Measurements from ENCODE around the gene CCL2. TPM values are rescaled to one million over a fixed set of nuclear protein-coding genes. Genes with fewer than 3 reads are reported as not detected.
A peak's percentile ranks its signal among the peaks of the same experiment; 100 is the strongest.

CCL2 gene
- polyA plus RNA-seq, 3 donors: 1.4 to 44.9 (median 17.7) TPM

GRCh38 chr17:34251186-34251585, 3.9 kb upstream of the CCL2 start:
- Histone ChIP-seq H3K4me3 (replicated peaks in 1 of 3; ENCODE audit: low read depth in 2 of 3, low read length in 3 of 3) (no peak overlapping the region), H3K79me2 (ENCODE audit: insufficient read depth, low read length) (no peaks in the 10 kb centered on the region), H3K27me3 (ENCODE audit: control insufficient read depth in 2 of 2, insufficient read depth in 2 of 2, low read length in 2 of 2) (no peaks in the 10 kb centered on the region), H3K9ac (ENCODE audit: insufficient read depth, low read length, poor library complexity, severe bottlenecking) (no peak overlapping the region), H2AFZ (ENCODE audit: insufficient read depth, low read depth, low read length, poor library complexity, severe bottlenecking) (no peak overlapping the region), H3K4me2 (replicated peaks; ENCODE audit: extremely low read depth, low read length, poor library complexity, severe bottlenecking) (no peak overlapping the region), H3K4me1 (ENCODE audit: control insufficient read depth in 1 of 2, insufficient read depth in 2 of 2, low read length in 2 of 2) (peaks cover 82 to 85% of the 10 kb centered on the region in 2 donors), H4K20me1 (ENCODE audit: insufficient read depth, low read length) (no peaks in the 10 kb centered on the region), H3K27ac (ENCODE audit: low read depth in 1 of 2, low read length in 2 of 2) (no peak overlapping the region), H3K9me3 (replicated peaks in 1 of 2; ENCODE audit: control insufficient read depth in 1 of 2, insufficient read depth in 1 of 2, low read length in 2 of 2) (no peaks in the 10 kb centered on the region), H3K36me3 (replicated peaks in 1 of 2; ENCODE audit: control insufficient read depth in 1 of 2, insufficient read depth in 2 of 2, low read length in 2 of 2) (no peaks in the 10 kb centered on the region)
- peaks cover 48% of the 10 kb centered on the region for H3K4me1 Mint-ChIP-seq
- peaks cover 0 to 9% (median 0%) of the 10 kb centered on the region in 7 donors for H3K9me3 Mint-ChIP-seq
- no peak for TF ChIP-seq CTCF (IDR thresholded peaks at IDR 0.05)
- intact Hi-C loops (cut with micrococcal nuclease): loop anchor here in 1 of 2 donors (10.0 kb wide), 1 partner anchor 64 kb away; the partner anchor contains the start of gene CCL8
- 95% methylated on average over 2 of the region's 3 CpGs for whole genome bisulfite sequencing (ENCODE audit: insufficient coverage)
- no peak for DNase-seq
- H3K27me3 Mint-ChIP-seq (ENCODE audit: low read depth in 3 of 3): peaks cover 0 to 11% (median 0%) of the 10 kb centered on the region in 3 donors
- H3K27ac Mint-ChIP-seq: peak overlapping the region in 4 of 7 donors; percentile 8 to 74 (median 34)
- peaks cover 3 to 13% of the 10 kb centered on the region in 2 donors for H3K36me3 Mint-ChIP-seq
- no peak overlapping the region for H3K4me3 Mint-ChIP-seq

- Mint-ChIP-seq H3K9me3 (peaks cover 0 to 9% (median 0%) of the 10 kb centered on the region in 7 donors), H3K4me1 (peaks cover 51% of the 10 kb centered on the region), H3K36me3 (peaks cover 3 to 14% of the 10 kb centered on the region in 2 donors), H3K27me3 (ENCODE audit: low read depth in 3 of 3) (peaks cover 0 to 11% (median 0%) of the 10 kb centered on the region in 3 donors), H3K27ac (peak overlapping the region; percentile 43 to 87 (median 80)), H3K4me3 (no peak overlapping the region)
- TF ChIP-seq CTCF (IDR thresholded peaks at IDR 0.05): no peak
- Histone ChIP-seq H3K4me1 (ENCODE audit: control insufficient read depth in 1 of 2, insufficient read depth in 2 of 2, low read length in 2 of 2) (peaks cover 73 to 76% of the 10 kb centered on the region in 2 donors), H3K36me3 (replicated peaks in 1 of 2; ENCODE audit: control insufficient read depth in 1 of 2, insufficient read depth in 2 of 2, low read length in 2 of 2) (no peaks in the 10 kb centered on the region), H3K4me3 (replicated peaks in 1 of 3; ENCODE audit: low read depth in 2 of 3, low read length in 3 of 3) (peak overlapping the region in 1 of 3 experiments; percentile 14), H3K27me3 (ENCODE audit: control insufficient read depth in 2 of 2, insufficient read depth in 2 of 2, low read length in 2 of 2) (no peaks in the 10 kb centered on the region), H3K4me2 (replicated peaks; ENCODE audit: extremely low read depth, low read length, poor library complexity, severe bottlenecking) (peak overlapping the region; percentile 4), H2AFZ (ENCODE audit: insufficient read depth, low read depth, low read length, poor library complexity, severe bottlenecking) (no peak overlapping the region), H4K20me1 (ENCODE audit: insufficient read depth, low read length) (no peaks in the 10 kb centered on the region), H3K27ac (ENCODE audit: low read depth in 1 of 2, low read length in 2 of 2) (peak overlapping the region in 1 of 2 donors; percentile 1), H3K79me2 (ENCODE audit: insufficient read depth, low read length) (no peaks in the 10 kb centered on the region), H3K9ac (ENCODE audit: insufficient read depth, low read length, poor library complexity, severe bottlenecking) (no peak overlapping the region), H3K9me3 (replicated peaks in 1 of 2; ENCODE audit: control insufficient read depth in 1 of 2, insufficient read depth in 1 of 2, low read length in 2 of 2) (no peaks in the 10 kb centered on the region)
- peak; percentile 76 to 90 (median 84) for DNase-seq
- 0% methylated on average over 1 of the region's 5 CpGs for whole genome bisulfite sequencing (ENCODE audit: insufficient coverage)
- intact Hi-C loops (cut with micrococcal nuclease): loop anchor here (2.0 to 10.0 kb wide), 2 partner anchors 55 to 63 kb away; partner anchors contain the start of gene CCL8 (in 1 of the 2)
These were observed 3.0 kb upstream of the CCL2 start for GRCh38 chr17:34252095-34252443.

Measured in CD14-positive monocyte (primary cell).